ENCODE data around the gene PHGDH.
"Not testable (repeated sequence)": the region's sequence is repeated elsewhere in the genome, so short reads cannot be mapped to it uniquely, and the experiment has no call there.

Gene PHGDH

DNA sequence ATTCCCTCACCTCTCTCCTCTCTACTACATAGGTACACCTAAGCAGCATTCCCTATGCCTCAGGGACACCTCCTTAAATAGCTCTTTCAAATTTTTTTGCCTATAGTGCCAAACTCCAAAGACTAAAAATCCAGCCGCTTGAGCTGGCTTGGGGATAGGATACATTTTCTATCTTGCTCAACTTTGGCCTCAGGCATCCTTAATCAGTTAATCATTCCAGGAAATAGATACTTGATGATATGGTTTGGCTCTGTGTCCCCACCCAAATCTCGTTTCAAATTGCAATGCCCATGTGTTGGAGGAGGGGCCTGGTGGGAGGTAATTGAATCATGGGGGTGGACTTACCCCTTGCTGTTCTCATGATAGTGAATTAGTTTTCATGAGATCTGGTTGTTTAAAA lies 11.4 kb upstream of the PHGDH start:
- no peak for DNase-seq (ENCODE audit: low spot score)

- DNase-seq (ENCODE audit: low spot score) = no peak
These were observed 10.1 kb upstream of the PHGDH start for GRCh38 chr1:119701659-119702058.

GRCh38 chr1:119702384-119702783 lies 9.3 kb upstream of the PHGDH start:
- no peak for DNase-seq (ENCODE audit: low spot score)

DNA sequence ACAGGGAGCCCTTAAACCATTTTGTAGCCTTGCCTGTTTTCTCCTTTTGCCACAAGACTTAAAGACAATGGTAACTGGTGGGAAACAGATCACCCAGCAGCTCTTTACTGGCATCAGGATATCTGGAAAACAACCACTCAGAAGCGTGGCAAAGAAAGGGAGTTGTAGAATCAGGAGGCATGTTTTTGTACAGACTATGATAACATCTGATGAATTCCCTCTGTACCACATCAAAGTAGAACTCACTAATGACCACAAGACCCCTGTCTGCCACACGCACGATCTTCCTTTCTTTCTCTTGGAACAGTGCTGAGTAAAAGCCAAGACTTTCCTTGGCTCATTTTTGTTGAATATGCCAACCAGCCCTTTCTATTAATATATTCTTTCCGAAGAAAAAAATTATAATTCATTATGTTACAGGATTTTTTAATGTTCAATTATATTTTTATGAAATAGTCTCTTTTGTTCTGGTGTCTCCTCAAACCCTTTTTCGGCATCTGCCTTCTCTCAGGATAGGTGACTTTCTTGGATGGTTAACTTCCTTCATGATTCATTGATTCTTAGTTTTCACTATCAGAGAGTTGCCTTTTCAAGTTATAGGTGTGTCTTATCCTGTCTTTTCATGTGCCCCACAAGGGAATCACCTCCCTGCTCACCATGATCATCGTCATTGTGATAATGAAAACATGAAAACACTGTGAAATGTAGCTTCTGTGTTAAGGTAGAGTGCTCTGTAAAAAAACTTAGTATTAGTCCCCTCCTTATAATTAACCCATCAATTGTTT lies 7.9 kb upstream of the PHGDH start:
- DNase-seq (ENCODE audit: low spot score) = no peak

GRCh38 chr1:119706599-119706998 lies 5.1 kb upstream of the PHGDH start:
- not testable (repeated sequence) for DNase-seq (ENCODE audit: low spot score)

DNA sequence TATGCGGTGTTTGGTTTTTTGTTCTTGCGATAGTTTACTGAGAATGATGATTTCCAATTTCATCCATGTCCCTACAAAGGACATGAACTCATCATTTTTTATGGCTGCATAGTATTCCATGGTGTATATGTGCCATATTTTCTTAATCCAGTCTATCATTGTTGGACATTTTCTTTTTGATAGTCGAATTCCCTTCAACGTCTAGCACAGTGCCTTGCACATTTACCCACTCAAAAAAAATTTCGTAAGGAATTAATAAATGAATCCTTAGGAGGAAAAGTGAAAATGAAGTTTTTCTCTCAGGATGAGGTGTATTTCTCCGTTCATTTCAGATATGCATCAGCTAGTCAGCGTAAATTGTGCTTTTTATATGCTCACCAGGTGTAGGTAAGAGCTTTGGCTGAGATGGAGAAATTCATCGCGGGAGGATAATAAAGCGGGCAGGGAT lies 354 bp upstream of the PHGDH start:
- not testable (repeated sequence) for DNase-seq (ENCODE audit: low spot score)

- DNase-seq (ENCODE audit: low spot score) = peak; percentile 18
These were observed 756 bp downstream of the PHGDH start for GRCh38 chr1:119712342-119713038.

DNA sequence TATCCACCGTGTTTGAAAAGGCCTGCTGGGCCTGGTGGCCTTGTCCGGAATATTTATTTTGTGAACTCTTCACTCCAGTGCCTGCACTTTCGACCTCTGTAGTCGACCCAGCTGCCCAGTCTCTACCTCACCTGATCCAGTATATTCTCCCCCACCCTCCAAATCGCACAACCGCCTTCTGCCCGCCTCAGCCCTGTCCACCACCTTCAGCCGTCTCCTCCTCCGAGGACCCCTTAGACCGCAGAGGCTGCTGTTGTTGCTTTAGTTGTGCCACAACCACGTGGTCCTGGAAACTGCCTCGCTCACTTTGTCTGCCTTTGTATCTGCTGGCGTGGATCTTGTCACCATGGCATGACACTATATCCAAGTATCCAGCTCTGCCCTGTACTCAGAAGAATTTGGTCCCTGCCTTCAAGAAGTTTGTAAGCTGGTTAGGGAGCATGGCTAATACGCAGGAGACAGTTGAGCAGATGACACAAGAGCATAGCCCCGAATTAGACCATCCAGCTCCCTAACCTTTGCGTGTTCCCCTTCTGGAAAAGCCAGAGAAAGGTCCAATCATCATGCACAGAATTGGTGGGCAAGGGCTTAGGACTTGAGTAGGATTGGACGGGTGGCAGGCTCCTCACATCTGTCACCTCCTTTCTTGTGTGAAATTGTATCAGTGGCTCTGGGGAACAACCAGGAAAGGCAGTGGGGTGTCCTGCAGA lies 1.5 kb downstream of the PHGDH start:
- no peak for DNase-seq (ENCODE audit: low spot score)

DNA sequence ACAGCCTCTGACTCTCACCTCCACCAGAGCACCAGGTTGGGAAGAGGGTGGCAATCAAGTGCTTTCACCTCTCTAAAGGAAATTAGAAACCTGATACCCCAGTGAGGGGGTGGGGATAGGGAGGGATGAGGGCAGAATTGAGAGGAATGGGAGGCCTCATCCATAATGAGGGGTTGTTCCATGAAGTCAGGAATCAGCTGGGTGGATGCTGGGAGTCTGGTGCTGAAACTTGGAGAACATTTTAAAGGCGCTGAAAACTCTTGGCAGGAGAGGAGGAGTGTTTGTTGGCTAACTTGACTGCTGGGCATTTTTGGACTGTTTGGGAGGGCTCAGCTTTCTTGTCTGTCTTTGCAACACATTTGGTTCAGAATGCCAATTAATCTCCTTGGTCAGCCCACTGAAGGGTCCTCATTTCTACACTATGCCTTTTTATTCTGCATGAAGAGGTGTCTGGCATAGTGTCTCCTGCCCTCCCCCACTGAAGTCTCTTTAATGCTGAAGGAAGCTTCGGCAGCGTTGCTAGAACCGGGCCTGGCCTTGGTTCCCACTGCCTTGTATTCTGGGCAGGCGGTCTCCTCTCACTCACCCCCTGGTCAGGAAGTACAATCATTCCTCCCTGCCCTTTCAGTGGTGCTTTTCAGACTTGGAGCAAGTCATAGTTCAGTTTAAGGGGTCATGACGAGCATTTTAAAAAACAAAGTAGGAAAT lies 2.2 kb downstream of the PHGDH start:
- no peak for DNase-seq (ENCODE audit: low spot score)

DNA sequence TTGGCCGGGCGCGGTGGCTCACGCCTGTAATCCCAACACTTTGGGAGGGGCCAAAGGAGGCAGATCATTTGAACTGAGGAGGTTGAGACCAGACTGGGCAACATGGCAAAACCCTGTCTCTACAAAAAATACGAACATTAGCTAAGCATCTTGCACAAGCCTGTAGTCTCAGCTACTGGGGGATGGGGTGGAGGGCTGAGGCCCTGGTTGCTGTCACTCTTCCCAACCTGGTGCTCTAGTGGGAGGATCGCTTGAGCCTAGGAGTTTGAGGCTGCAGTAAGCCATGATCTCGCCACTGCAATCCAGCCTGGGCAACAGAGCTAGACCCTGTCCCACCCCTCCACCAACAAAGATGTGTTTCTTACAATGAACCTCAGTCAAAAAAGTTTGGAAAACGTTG lies 2.8 kb downstream of the PHGDH start:
- no peak for DNase-seq (ENCODE audit: low spot score)

- DNase-seq (ENCODE audit: low spot score) = no peak
These were observed 3.8 kb downstream of the PHGDH start for GRCh38 chr1:119715542-119715941.

DNA sequence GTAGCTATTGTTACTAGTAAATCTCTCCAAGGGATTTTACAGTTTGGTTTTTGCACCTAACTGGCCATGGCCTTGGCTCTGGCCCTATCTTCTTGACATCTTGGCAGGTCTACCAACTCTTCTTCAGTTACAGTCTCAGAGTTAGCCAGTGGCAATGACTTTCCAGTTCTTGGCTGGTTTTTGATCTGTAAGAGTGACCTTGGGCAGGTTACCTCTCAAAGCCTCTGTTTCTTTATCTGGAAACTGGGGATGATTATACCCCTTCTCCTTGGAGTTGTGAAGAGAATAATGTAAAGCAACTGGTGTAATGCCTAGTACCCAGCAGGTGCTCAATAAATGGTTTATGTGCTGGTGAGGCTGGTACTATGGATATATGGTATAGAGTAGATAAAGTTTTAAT lies 6.7 kb downstream of the PHGDH start:
- no peak for DNase-seq (ENCODE audit: low spot score)

DNA sequence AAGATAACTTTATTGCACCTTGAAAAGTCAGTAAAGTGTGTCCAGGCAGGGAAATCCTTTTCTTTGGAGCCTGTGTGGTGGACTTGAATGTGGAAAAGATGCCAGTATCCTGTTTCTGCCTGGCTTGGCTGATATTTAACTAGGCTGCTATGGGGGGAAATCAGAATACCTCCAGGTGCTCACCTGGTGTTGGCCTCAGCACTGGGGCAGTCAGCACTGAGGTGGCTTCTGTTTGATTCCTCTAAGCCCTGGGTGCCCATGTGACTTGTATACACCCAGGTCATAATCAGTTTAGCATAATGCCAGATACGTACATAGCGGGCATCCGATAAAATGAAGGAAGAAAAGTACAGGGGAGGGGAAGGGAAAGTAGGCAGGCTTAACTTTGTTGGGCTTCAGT lies 7.2 kb downstream of the PHGDH start:
- DNase-seq (ENCODE audit: low spot score) = no peak

- no peak for DNase-seq (ENCODE audit: low spot score)
These were observed 9.2 kb downstream of the PHGDH start for GRCh38 chr1:119720866-119721440.

DNA sequence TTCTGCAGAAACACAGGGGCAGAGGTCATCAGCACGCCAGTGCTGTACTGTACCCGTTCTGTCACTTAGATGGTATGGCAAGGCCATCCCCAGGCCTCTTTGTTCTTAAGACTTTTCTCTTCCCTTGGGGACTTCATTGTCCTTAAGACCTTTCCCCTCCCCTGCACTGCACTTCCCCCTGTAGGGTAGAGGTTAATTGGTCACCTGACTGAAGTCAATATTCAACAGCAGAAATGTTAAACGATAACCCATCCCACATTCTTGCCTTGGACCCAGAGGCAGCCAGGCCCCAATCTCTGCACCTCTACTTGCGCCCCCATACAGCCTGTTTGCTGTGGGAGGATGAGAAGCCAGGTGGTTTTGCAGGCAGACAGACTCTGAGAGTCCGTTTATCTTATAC lies 10.2 kb downstream of the PHGDH start:
- DNase-seq (ENCODE audit: low spot score) = no peak

DNA sequence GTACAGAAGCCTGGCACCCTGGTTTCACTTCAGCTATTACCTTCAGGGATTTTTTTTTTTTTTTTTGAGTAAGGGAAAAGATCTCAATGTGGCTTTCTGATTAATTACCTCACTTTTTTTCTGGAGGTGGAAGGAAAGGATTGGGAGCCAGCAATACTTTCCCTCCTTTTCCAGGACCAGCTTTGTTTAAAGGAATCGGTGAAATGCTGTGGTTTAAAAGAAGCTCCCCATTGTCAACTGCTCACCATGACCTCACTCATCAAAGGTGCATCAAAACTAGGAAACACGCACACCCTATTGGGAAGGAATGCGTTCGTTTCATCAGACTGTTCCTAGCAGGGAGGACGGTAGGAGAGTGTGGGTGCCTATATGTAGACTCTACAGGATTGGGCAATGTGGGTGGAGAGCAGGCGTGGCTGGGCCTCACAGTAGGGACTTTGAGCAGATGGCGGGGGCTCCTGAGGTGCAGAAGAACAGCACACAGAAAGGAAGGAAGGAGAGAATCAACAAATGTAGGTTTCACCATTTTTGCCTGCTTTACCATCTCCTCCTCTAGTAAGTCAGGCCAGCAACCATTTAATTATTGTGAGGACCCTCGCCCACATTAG lies 13.0 kb downstream of the PHGDH start:
- DNase-seq (ENCODE audit: low spot score) = no peak

DNA sequence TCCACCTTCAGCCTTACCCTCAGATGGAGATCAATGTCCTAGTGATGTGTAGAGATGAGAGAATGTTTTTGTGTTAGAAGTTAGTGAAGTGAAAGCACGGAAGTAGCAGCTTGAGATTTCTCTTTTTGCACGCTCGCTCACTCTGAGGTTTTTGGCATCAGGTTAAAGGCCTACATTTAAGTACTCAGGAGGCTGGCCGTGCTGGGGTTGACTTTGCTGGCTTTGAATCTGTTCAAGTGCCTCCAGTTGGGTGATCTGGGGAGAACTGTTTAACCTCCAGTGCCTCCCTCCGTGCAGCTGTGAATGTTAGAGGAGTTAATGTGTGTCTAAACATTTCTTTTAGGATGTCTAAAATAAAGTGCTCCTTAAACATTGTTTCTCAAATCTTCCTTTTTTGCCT lies 13.9 kb downstream of the PHGDH start:
- no peak for DNase-seq (ENCODE audit: low spot score)

- no peak for DNase-seq (ENCODE audit: low spot score)
These were observed 16.3 kb downstream of the PHGDH start for GRCh38 chr1:119727991-119728390.

GRCh38 chr1:119729044-119729443 lies 17.3 kb downstream of the PHGDH start:
- no peak for DNase-seq (ENCODE audit: low spot score)

DNA sequence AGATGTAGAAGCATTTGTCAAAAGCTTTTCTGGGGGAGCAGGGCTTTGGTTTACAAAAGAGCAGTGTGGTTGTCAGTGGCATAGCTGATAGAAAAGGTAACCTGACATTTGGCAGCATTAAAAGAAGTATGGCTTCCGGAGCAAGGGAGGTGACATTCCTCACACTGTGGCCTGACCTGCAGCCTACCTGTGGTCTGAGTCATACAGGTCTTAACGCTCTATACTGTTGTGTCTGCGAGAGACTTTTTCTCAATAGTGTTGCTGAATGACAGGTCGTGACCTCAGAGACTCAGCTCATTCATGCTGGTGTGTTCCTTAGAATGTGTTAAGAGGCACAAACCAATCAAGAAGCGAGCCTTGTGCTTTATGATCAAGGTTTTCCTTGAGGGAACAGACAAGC lies 19.3 kb downstream of the PHGDH start:
- no peak for DNase-seq (ENCODE audit: low spot score)

DNA sequence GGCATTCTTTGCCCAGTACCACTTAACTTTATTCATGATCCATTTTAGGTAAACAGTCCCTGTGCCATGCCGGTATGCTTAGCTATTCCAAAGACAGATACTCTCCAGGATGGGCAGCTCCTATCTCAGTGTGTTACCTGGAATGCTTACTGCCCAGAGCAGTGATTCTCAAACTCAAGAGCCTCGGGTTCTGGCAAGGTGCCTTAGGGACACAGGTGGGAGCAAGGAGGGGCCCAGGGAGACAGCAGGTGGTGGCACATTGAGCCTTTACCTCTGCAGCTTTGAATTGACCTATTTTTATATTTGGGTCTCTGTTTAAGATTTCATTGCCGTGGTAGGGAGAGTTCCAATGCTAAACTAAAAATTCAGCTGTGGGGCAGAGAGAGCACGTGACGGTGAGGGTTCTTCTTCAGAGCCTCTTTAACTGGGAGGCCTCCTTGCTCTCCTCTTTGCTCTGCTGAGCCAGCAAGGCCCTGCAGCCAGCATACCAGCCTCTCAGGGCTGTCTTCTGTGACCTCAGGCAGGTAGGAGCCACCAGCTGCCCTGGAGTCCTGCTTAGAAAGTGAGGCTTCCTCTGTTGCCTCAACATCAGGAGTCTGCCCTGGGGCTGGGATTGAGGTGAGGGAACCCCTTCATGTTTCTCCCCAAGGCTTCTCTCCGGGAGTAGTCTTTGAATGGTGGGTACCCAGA lies 20.2 kb downstream of the PHGDH start:
- no peak for DNase-seq (ENCODE audit: low spot score)

All from kidney capillary endothelial cell (primary cell).